OCI-LY1 (cell line): Measurements from ENCODE around the gene ZCCHC3.

Experiments
- CTCF ChIP-seq: fragments of 200-600 bp; sonication (generic), shearing (Covaris generic); IDR thresholded peaks from 2 replicates; pipeline ENCODE4 v1.5.1; 2017; ENCODE audit warnings: mild to moderate bottlenecking, antibody characterized with exemption, low read length, moderate library complexity, mixed read lengths
- EZH2 ChIP-seq: fragments of 200-600 bp; sonication (generic), shearing (Covaris generic); IDR thresholded peaks from 2 replicates; pipeline ENCODE4 v1.8.0; 2017; ENCODE audit warnings: borderline replicate concordance, mixed run types, mild to moderate bottlenecking, antibody characterized with exemption, low read length, moderate library complexity, mixed read lengths

DNA sequence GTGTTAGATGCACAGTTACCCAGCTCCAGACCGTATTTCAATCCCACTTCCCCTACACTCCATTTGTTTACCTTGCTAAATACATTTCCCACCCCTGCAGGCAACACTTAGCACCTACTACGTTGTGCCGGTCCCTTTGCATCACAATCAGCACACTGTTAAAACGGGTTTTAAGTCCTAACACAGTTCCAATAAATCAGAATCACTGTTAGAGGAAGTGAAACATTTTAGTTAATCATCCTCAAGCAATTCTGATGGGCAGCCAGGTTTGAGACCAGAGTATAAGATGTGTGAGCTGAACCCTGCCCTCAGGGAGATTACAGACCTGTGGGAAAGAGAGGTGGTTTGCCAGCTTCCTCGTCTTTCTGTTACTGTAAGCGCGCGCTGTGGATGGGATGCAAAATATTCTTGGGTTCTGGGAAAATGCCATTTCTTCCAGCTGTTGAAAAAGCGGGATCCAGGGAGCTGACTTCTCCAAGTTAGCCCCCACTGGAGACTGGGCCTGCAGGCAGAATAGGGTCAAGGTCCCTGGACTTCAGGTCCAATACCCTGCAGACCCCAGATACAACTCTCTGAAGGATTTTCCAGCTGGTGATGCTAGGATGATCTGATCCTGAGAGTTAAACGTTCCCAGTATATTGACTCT is 3.1 kb downstream of the ZCCHC3 start:
- TF ChIP-seq CTCF (no peak), EZH2 (no peak)
